ENCODE data around the gene ARHGAP19.

The ARHGAP19 gene

GRCh38 chr10:97229322-97230015, 63.0 kb downstream of the ARHGAP19 start:
- DNase-seq (ENCODE audit: low spot score), result no peak
- in situ Hi-C loops (cut with MboI; ENCODE audit: low sequenced_read_pairs, unreplicated experiment), result no loop called here
- TF ChIP-seq CTCF (IDR thresholded peaks at IDR 0.05; ENCODE audit: borderline replicate concordance, control extremely low read depth, extremely low read depth, insufficient read depth, missing control alignments), result no peak

- TF ChIP-seq CTCF (IDR thresholded peaks at IDR 0.05; ENCODE audit: borderline replicate concordance, control extremely low read depth, extremely low read depth, insufficient read depth, missing control alignments), result no peak
- no peak for DNase-seq (ENCODE audit: low spot score)
- in situ Hi-C loops (cut with MboI; ENCODE audit: low sequenced_read_pairs, unreplicated experiment), result no loop called here
Measured at GRCh38 chr10:97228775-97229157, 63.7 kb downstream of the ARHGAP19 start.

GRCh38 chr10:97228130-97228774, 64.2 kb downstream of the ARHGAP19 start:
- no peak for DNase-seq (ENCODE audit: low spot score)
- in situ Hi-C loops (cut with MboI; ENCODE audit: low sequenced_read_pairs, unreplicated experiment), result no loop called here
- no peak for TF ChIP-seq CTCF (IDR thresholded peaks at IDR 0.05; ENCODE audit: borderline replicate concordance, control extremely low read depth, extremely low read depth, insufficient read depth, missing control alignments)

GRCh38 chr10:97226398-97226797, 66.0 kb downstream of the ARHGAP19 start:
- DNase-seq (ENCODE audit: low spot score), result no peak
- in situ Hi-C loops (cut with MboI; ENCODE audit: low sequenced_read_pairs, unreplicated experiment), result no loop called here
- TF ChIP-seq CTCF (IDR thresholded peaks at IDR 0.05; ENCODE audit: borderline replicate concordance, control extremely low read depth, extremely low read depth, insufficient read depth, missing control alignments), result no peak

- no peak for DNase-seq (ENCODE audit: low spot score)
- in situ Hi-C loops (cut with MboI; ENCODE audit: low sequenced_read_pairs, unreplicated experiment), result no loop called here
- TF ChIP-seq CTCF (IDR thresholded peaks at IDR 0.05; ENCODE audit: borderline replicate concordance, control extremely low read depth, extremely low read depth, insufficient read depth, missing control alignments), result no peak
Measured at GRCh38 chr10:97224483-97225435, 67.7 kb downstream of the ARHGAP19 start.

GRCh38 chr10:97222326-97222961, 70.0 kb downstream of the ARHGAP19 start:
- in situ Hi-C loops (cut with MboI; ENCODE audit: low sequenced_read_pairs, unreplicated experiment), result no loop called here
- TF ChIP-seq CTCF (IDR thresholded peaks at IDR 0.05; ENCODE audit: borderline replicate concordance, control extremely low read depth, extremely low read depth, insufficient read depth, missing control alignments), result no peak
- DNase-seq (ENCODE audit: low spot score), result no peak

Measured in GM13976 (cell line).